ENCODE data around the gene LRIG3.

The LRIG3 gene

DNA sequence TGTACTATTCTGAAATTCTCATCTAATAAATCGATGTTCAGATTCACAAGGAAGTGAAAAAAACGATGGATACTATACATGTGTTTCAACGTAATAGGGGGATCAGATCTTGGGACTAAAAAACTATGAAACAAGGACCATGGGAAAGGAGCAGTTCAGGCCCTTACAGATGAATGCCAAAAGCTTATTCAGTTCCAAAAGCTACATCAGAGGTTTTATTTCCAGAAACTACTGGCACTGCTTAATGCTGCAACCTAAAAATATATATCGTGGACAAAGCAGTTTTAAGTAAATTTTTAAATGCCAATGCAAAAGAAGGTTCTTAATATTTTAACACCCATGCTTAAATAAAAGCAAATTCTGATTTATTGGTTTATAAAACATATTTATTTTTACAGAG, 38.5 kb downstream of the LRIG3 start:
- TF ChIP-seq, protein P1, sequence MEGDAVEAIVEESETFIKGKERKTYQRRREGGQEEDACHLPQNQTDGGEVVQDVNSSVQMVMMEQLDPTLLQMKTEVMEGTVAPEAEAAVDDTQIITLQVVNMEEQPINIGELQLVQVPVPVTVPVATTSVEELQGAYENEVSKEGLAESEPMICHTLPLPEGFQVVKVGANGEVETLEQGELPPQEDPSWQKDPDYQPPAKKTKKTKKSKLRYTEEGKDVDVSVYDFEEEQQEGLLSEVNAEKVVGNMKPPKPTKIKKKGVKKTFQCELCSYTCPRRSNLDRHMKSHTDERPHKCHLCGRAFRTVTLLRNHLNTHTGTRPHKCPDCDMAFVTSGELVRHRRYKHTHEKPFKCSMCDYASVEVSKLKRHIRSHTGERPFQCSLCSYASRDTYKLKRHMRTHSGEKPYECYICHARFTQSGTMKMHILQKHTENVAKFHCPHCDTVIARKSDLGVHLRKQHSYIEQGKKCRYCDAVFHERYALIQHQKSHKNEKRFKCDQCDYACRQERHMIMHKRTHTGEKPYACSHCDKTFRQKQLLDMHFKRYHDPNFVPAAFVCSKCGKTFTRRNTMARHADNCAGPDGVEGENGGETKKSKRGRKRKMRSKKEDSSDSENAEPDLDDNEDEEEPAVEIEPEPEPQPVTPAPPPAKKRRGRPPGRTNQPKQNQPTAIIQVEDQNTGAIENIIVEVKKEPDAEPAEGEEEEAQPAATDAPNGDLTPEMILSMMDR (IDR thresholded peaks at IDR 0.05; ENCODE audit: borderline replicate concordance, insufficient read depth, low read depth, low read length), result no peak

DNA sequence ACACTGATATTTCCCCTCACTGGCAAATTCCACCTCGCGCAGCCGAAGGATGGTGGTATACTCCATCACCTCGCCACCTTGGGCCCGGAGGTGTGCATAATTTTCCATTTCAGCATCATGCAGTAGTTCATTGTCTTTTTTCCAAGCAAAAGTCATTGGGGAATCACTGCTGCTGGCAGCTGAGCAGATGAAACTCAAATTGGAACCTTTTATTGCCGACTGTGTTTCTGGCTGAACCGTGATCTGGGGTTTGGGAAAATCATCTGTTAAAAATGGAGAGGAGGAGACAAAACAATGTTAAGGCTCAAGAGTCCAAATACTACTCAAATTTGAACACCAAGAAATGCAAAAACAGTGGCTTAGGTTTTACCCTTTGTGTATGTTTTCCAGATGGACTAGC, 39.7 kb downstream of the LRIG3 start:
- TF ChIP-seq, protein P1 (IDR thresholded peaks at IDR 0.05; ENCODE audit: borderline replicate concordance, insufficient read depth, low read depth, low read length), result no peak
- no peak overlapping the region for H3K4me3 ChIP-seq (ENCODE audit: low read depth, low read length)

More for the DNA sequence above, 38.5 kb downstream of the LRIG3 start:
- no peak overlapping the region for H3K4me3 ChIP-seq (ENCODE audit: low read depth, low read length)

DNA sequence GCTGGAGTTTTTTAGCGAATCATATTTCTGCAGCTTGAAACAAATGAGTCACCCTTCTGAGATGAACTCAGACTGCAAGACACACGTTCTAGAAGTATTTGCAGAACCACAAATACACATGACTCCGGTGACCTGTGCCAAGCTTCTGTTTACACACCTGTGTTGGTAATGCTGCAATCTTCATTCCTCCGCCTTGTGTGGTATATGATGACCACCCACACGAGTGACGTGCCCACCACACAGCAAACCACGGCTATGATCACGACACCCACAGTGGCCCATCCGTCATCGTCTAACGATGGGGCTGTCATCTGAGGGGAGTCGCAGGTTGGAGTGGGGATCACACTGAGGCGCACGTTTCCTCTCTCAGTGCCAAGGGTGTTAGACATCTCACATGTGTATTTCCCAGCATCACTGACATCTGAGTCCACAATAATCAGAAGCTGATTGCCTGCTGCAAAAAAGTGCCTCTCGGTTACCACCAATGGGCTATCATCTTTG, 43.0 kb downstream of the LRIG3 start:
- H3K4me3 ChIP-seq (ENCODE audit: low read depth, low read length), result no peak overlapping the region
- TF ChIP-seq, protein P1 (IDR thresholded peaks at IDR 0.05; ENCODE audit: borderline replicate concordance, insufficient read depth, low read depth, low read length), result no peak

DNA sequence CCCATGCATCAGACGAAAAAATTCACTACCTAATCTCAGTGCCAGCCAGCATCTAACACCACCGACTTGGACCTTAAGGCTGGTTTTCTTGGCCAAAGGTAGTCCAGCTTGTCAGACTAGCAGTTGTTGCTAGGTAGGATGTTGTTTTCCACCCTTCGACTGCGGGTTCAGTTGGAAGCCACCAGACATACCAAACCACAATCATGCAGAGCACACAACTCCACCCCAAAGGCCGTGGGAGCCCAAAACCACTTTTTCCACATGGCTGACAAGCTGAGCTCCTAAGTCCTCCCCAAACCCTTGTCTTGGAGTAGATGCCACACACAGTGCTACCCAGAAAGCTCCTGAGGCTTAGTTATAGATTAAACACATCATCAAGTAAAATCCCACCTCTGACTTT, 46.8 kb downstream of the LRIG3 start:
- TF ChIP-seq, protein P1 (IDR thresholded peaks at IDR 0.05; ENCODE audit: borderline replicate concordance, insufficient read depth, low read depth, low read length), result no peak
- H3K4me3 ChIP-seq (ENCODE audit: low read depth, low read length), result no peak overlapping the region

DNA sequence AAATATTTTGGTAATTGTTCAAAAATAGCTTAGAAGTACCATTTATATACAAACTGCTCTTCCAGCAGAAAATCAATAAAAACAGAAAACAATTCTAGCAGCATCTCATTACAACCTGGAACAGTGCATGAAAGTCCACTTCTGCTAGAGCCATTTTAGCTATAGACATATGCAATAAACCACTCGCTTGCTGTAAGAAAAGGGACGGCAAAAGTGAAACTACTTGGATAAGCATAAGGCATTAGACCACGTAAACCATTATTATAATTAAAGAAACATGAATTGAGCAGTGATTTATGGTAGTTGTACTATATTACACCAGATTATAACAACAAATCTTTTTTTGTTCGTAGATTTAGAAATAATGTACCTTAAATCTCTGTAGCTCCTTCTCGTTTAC, 48.7 kb downstream of the LRIG3 start:
- no peak overlapping the region for H3K4me3 ChIP-seq (ENCODE audit: low read depth, low read length)
- TF ChIP-seq, protein P1 (IDR thresholded peaks at IDR 0.05; ENCODE audit: borderline replicate concordance, insufficient read depth, low read depth, low read length), result no peak

DNA sequence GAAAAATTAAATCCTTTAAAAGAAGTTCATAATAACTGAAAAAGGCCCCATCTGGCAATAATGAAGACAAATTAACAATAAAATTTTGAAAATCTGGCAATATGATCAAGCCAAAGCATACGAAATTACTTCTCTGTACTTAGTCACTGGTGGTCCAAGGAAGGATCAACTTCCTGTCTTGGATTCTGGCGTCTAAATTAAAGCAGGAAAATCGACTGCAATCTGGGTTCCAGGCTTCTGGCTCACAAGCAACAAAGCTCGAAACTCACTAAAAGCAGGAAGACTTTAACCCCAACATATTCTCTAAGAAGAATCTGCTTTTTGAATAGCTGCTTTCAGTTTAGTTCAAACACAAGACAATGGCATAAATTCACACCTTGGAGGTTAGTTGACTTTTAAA, 49.7 kb downstream of the LRIG3 start:
- H3K4me3 ChIP-seq (ENCODE audit: low read depth, low read length), result no peak overlapping the region
- TF ChIP-seq, protein P1 (IDR thresholded peaks at IDR 0.05; ENCODE audit: borderline replicate concordance, insufficient read depth, low read depth, low read length), result no peak

DNA sequence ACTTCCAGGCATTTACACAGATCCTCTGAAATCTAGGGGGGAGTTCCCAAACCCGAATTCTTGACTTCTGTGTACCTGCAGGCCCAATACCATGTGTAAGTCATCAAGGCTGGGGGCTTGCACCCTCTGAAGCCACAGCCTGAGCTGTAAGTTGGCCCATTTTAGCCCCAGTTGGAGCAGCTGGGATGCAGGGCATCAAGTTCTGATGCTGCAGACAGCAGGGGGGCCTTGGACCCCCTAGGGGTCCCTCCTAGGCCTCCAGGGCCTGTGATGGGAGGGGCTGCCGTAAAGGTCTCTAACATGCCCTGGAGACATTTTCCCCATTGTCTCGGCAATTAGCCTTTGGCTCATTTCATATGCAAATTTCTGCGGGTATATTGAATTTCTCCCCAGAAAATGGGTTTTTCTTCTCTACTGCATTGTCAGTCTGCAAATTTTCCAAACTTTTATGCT, 59.5 kb downstream of the LRIG3 start:
- no peak overlapping the region for H3K4me3 ChIP-seq (ENCODE audit: low read depth, low read length)
- TF ChIP-seq, protein P1 (IDR thresholded peaks at IDR 0.05; ENCODE audit: borderline replicate concordance, insufficient read depth, low read depth, low read length), result no peak

All from GM12875 (cell line).